PC-9 (cell line): Measurements from ENCODE around the gene GCK. TPM values are rescaled to one million over a fixed set of nuclear protein-coding genes. Genes with fewer than 3 reads are reported as not detected.

ENCODE experiments used
- BruUV-seq: library from RNA; stranded (reverse); fragments of 400-500 nt; replicated peaks from 2 replicates; lab custom pipeline; 2021; lab: Mats Ljungman, UMichigan
- CTCF ChIA-PET: fragments of 300-600 bp; sonication (Branson Sonifier 250); formaldehyde crosslinking; loops from one replicate; lab custom pipeline; 2022; ENCODE audit warnings: antibody characterized with exemption; lab: Charles Lee
- POLR2A ChIA-PET: fragments of 300-600 bp; sonication (Branson Sonifier 250); formaldehyde crosslinking; loops from one replicate; lab custom pipeline; 2022; ENCODE audit warnings: antibody characterized with exemption; ENCODE audit not compliant: unreplicated experiment; lab: Charles Lee
- DNase-seq, 2 experiments: peaks; one replicate each; pipeline versions ENCODE4 v3.0.0 to v3.0.0-alpha.2; 2015 to 2022; ENCODE audit warnings: mixed read lengths in 1 of 2
- H2AFZ ChIP-seq: fragments of 200-600 bp; sonication (generic); 2 replicates; pipeline ENCODE4 v1.8.1; 2017; ENCODE audit warnings: antibody characterized with exemption
- H3F3A ChIP-seq: fragments of 200-600 bp; sonication (generic); 2 replicates; pipeline ENCODE4 v1.8.1; 2017; ENCODE audit warnings: antibody characterized with exemption, mild to moderate bottlenecking, low read depth; ENCODE audit not compliant: insufficient read depth
- H3K27ac ChIP-seq: fragments of 200-600 bp; sonication (generic); 2 replicates; pipeline ENCODE4 v1.6.1; 2016; ENCODE audit warnings: mixed run types
- H3K27me3 ChIP-seq: fragments of 200-600 bp; sonication (generic); 2 replicates; pipeline ENCODE4 v1.6.1; 2016; ENCODE audit warnings: low read depth, mixed run types; ENCODE audit not compliant: insufficient read depth
- H3K36me3 ChIP-seq: fragments of 200-600 bp; sonication (generic); 2 replicates; pipeline ENCODE4 v1.6.1; 2016; ENCODE audit warnings: low read depth, mixed run types
- H3K4me1 ChIP-seq: fragments of 200-600 bp; sonication (generic); replicated peaks from 2 replicates; pipeline ENCODE4 v1.6.1; 2016; ENCODE audit warnings: mixed run types; ENCODE audit not compliant: insufficient read depth
- H3K4me2 ChIP-seq: fragments of 200-600 bp; sonication (generic); 2 replicates; pipeline ENCODE4 v1.6.1; 2017; ENCODE audit warnings: mixed run types
- H3K4me3 ChIP-seq: fragments of 200-600 bp; sonication (generic); 2 replicates; pipeline ENCODE4 v1.6.1; 2016; ENCODE audit warnings: mixed run types
- H3K79me2 ChIP-seq: fragments of 200-600 bp; sonication (generic); 2 replicates; pipeline ENCODE4 v1.6.1; 2017; ENCODE audit warnings: low read depth, mixed run types
- H3K9me2 ChIP-seq: fragments of 200-600 bp; sonication (generic); 2 replicates; pipeline ENCODE4 v1.8.1; 2017; ENCODE audit warnings: mild to moderate bottlenecking; ENCODE audit not compliant: insufficient read depth
- H3K9me3 ChIP-seq: fragments of 200-600 bp; sonication (generic); 2 replicates; pipeline ENCODE4 v1.8.1; 2016; ENCODE audit warnings: low read depth; ENCODE audit not compliant: insufficient read depth
- H4K20me1 ChIP-seq: fragments of 200-600 bp; sonication (generic); 2 replicates; pipeline ENCODE4 v1.8.1; 2017; ENCODE audit not compliant: insufficient read depth
- EZH2 ChIP-seq: fragments of 200-600 bp; sonication (generic); IDR thresholded peaks from 2 replicates; pipeline ENCODE4 v1.8.0; 2017; ENCODE audit warnings: antibody characterized with exemption, low read depth
- intact Hi-C: fragments of 100-400 bp; cut with micrococcal nuclease; formaldehyde crosslinking; loops from one replicate; pipeline ENCODE4 v1.10.0; 2022; ENCODE audit not compliant: unreplicated experiment
- total RNA-seq: library from RNA; stranded (reverse); gene quantifications from 2 replicates; pipeline ENCODE4 v1.2.3, GENCODE V29; 2021
- TF ChIP-seq, protein P1 (sequence below): fragments of 200-600 bp; sonication (generic); conservative IDR thresholded peaks from 2 replicates; pipeline ENCODE4 v1.6.1; 2017; ENCODE audit warnings: mixed run types, antibody characterized with exemption, mild to moderate bottlenecking, moderate library complexity

The GCK gene
- total RNA-seq, 1 experiment from 2014 or later, result not detected

DNA sequence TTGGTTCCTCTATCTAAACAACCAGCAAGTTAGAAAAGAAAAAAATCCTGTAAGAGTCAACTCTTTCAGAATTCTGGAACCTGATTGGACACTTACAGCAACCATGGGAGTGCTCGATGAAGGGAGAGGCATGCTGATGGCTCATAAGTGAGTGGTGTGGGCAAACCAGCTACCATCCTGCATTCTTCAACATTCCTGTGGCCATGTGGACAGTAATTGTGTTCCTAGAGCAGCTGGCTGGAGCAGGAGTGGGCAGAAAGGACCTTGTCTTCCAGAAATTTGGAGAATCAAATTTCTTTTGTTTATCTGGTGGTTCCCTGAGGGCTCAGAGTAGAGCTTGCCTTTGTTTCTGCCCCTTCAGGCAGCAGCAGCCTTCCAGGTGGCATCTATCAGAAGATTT is 25.6 kb downstream of the GCK start:
- H3K9me2 ChIP-seq, result no peaks in the 10 kb centered on the region
- H3K4me1 ChIP-seq, result peaks cover 25% of the 10 kb centered on the region
- 0 out of 2 replicates have a peak overlapping the region, but pooled peaks have one; percentile 30 for H3K27ac ChIP-seq
- no peaks in the 10 kb centered on the region for H4K20me1 ChIP-seq
- no peaks in the 10 kb centered on the region for H3K36me3 ChIP-seq
- BruUV-seq, result no TSS peak
- peak; percentile 86 to 94 for DNase-seq
- H3K9me3 ChIP-seq, result no peaks in the 10 kb centered on the region
- CTCF ChIA-PET, result interaction anchor here (0.8 to 1.4 kb wide), 3 partner anchors 33 to 91 kb away, joined by 3 to 5 read pairs (median 3); no protein-coding TSS in a partner anchor
- peaks cover 20% of the 10 kb centered on the region for H3F3A ChIP-seq
- no peaks in the 10 kb centered on the region for H3K27me3 ChIP-seq
- intact Hi-C loops, result loop anchor here (1.0 to 5.0 kb wide), 3 partner anchors 21 to 41 kb away; partner anchors contain the start of gene POLD2
- H3K79me2 ChIP-seq, result no peaks in the 10 kb centered on the region
- H3K4me2 ChIP-seq, result peak overlapping the region; percentile 36
- no peak overlapping the region for H3K4me3 ChIP-seq
- no peak overlapping the region for H2AFZ ChIP-seq
- POLR2A ChIA-PET, result interaction anchor here (0.5 to 0.7 kb wide), 4 partner anchors 37 to 662 kb away, joined by 3 to 8 read pairs (median 3); partner anchors contain the start of gene YKT6
- TF ChIP-seq EZH2, result no peak
- TF ChIP-seq, protein P1, sequence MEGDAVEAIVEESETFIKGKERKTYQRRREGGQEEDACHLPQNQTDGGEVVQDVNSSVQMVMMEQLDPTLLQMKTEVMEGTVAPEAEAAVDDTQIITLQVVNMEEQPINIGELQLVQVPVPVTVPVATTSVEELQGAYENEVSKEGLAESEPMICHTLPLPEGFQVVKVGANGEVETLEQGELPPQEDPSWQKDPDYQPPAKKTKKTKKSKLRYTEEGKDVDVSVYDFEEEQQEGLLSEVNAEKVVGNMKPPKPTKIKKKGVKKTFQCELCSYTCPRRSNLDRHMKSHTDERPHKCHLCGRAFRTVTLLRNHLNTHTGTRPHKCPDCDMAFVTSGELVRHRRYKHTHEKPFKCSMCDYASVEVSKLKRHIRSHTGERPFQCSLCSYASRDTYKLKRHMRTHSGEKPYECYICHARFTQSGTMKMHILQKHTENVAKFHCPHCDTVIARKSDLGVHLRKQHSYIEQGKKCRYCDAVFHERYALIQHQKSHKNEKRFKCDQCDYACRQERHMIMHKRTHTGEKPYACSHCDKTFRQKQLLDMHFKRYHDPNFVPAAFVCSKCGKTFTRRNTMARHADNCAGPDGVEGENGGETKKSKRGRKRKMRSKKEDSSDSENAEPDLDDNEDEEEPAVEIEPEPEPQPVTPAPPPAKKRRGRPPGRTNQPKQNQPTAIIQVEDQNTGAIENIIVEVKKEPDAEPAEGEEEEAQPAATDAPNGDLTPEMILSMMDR, result no peak

DNA sequence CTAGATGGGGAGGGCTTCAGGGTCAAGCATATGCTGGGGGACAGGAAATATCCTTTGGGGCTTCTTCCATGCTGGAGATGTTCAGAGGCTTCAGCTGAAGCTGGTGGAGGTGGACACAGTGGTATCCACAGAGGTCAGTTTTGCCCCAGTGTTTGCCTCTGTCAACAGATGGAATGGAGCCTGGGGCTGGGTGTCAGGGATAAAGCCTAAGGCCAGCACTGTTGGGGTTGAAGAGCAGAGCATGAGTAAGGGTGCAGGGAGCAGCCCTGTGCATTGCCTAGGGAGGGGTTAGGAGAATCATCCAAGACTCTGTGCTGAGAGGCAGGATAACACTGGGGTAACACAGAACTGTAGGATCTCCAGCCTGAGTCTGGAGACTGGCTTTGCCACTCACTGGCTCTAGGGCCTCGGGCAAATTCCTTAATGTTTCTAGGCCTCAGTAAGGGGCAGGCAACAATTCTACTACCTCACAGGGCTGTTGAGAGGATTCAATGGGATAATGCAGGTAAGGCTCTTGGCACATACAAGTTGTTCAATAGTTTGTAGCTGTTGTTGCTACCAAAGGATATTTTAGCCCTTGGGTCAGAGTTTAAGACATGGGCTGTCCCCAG is 26.3 kb downstream of the GCK start:
- Histone ChIP-seq H3K27me3 (no peaks in the 10 kb centered on the region), H3K27ac (peak overlapping the region; percentile 30; the same call in 1 of the 2 replicates), H4K20me1 (no peaks in the 10 kb centered on the region), H3K36me3 (no peaks in the 10 kb centered on the region), H3K4me2 (peak overlapping the region; percentile 36), H3K9me2 (no peaks in the 10 kb centered on the region), H3K9me3 (no peaks in the 10 kb centered on the region), H3F3A (peaks cover 20% of the 10 kb centered on the region), H2AFZ (no peak overlapping the region), H3K79me2 (no peaks in the 10 kb centered on the region), H3K4me3 (no peak overlapping the region), H3K4me1 (peaks cover 25% of the 10 kb centered on the region)
- intact Hi-C loops, result loop anchor here (1.0 to 5.0 kb wide), 3 partner anchors 21 to 41 kb away; partner anchors contain the start of gene POLD2
- DNase-seq, result peak; percentile 52 to 72
- BruUV-seq, result no TSS peak
- ChIA-PET POLR2A (interaction anchor here (0.6 to 0.7 kb wide), 3 partner anchors 37 to 663 kb away, joined by 3 to 8 read pairs (median 4); no protein-coding TSS in a partner anchor), CTCF (interaction anchor here (0.9 to 1.4 kb wide), 2 partner anchors 32 to 90 kb away, joined by 3 to 5 read pairs; no protein-coding TSS in a partner anchor)
- TF ChIP-seq, protein P1, result no peak

DNA sequence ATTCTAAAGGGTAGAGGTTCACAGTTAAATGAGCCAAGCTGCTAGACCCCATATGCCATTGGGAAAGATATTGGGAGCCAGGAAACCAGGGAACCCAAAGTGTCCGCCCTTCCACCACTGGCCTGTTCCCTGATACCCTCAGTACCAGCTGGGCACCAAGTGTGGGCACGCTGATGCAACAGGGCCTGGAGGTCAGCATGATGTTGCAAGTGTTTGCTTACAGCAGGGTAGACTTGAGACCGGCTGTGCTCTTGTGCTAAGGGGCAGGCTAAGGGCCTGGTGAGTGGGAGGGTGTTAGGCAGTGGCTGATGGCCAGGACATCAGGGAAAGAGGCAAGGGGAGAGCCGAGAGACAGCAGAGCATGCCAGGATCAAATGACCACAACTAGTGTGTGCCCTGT is 27.1 kb downstream of the GCK start:
- TF ChIP-seq EZH2, result no peak
- TF ChIP-seq, protein P1, result no peak
- intact Hi-C loops, result loop anchor here (5.0 kb wide), 1 partner anchor 40 kb away; the partner anchor contains the start of gene POLD2

More for the DNA sequence above, 27.1 kb downstream of the GCK start:
- ChIA-PET POLR2A (interaction anchor here (0.5 kb wide), 1 partner anchor 202 kb away, joined by 7 read pairs; no protein-coding TSS in a partner anchor), CTCF (no interaction called here)
- Histone ChIP-seq H3K4me3 (no peak overlapping the region), H3F3A (peaks cover 20% of the 10 kb centered on the region), H3K9me3 (no peaks in the 10 kb centered on the region), H2AFZ (no peak overlapping the region), H3K27ac (no peak overlapping the region), H3K4me2 (no peak overlapping the region), H4K20me1 (no peaks in the 10 kb centered on the region), H3K9me2 (no peaks in the 10 kb centered on the region), H3K36me3 (no peaks in the 10 kb centered on the region), H3K4me1 (peaks cover 25% of the 10 kb centered on the region), H3K27me3 (no peaks in the 10 kb centered on the region), H3K79me2 (no peaks in the 10 kb centered on the region)
- no peak for DNase-seq
- BruUV-seq, result no TSS peak
